Tibial artery (tissue), 4 donors: ENCODE results near the gene FCAMR.

ENCODE experiments used
- DNase-seq, 2 donors: peaks; one replicate each; pipeline ENCODE4 v3.0.0-alpha.2; 2019
- H3K27ac ChIP-seq, 2 donors: fragments of 200-600 bp; sonication (generic) in 1 of 2; 1 replicate in 1 of 2; 2 replicates in 1 of 2; pipeline ENCODE4 v1.5.1; 2018 to 2019; ENCODE audit warnings: mild to moderate bottlenecking in 1 of 2
- H3K27me3 ChIP-seq, 2 donors: fragments of 200-600 bp; sonication (generic) in 1 of 2; one replicate each; pipeline versions ENCODE4 v1.5.1 to v1.6.0; 2016 to 2019
- H3K36me3 ChIP-seq, 3 donors: fragments of 200-600 bp; sonication (generic) in 2 of 3; one replicate each; pipeline ENCODE4 v1.5.1; 2016 to 2019; ENCODE audit warnings: mild to moderate bottlenecking in 2 of 3
- H3K4me1 ChIP-seq, 4 donors: fragments of 200-600 bp; sonication (generic) in 2 of 4; 1 replicate in 3 of 4; 2 replicates in 1 of 4; pipeline ENCODE4 v1.5.1; 2016 to 2019
- H3K4me3 ChIP-seq, 2 donors: fragments of 200-600 bp; sonication (generic) in 1 of 2; 1 replicate in 1 of 2; 2 replicates in 1 of 2; pipeline ENCODE4 v1.5.1; 2018 to 2019; ENCODE audit warnings: mild to moderate bottlenecking in 2 of 2
- H3K9me3 ChIP-seq, 3 donors: fragments of 200-600 bp; sonication (generic) in 1 of 3; one replicate each; pipeline ENCODE4 v1.5.1; 2016 to 2019
- intact Hi-C: fragments of 100-400 bp; cut with DNase I; formaldehyde crosslinking; loops from one replicate; pipeline ENCODE4 v1.15.0; 2023; ENCODE audit warnings: low total_unique reads
- TF ChIP-seq, protein P1 (sequence below), 2 experiments: fragments of 200-600 bp in 1 of 2; fragments of 450-650 bp in 1 of 2; IDR thresholded peaks; one replicate each; pipeline ENCODE4 v1.5.1; 2017 to 2019; ENCODE audit warnings: antibody characterized with exemption in 2 of 2, mild to moderate bottlenecking in 1 of 2, moderate library complexity in 1 of 2

Gene FCAMR

DNA sequence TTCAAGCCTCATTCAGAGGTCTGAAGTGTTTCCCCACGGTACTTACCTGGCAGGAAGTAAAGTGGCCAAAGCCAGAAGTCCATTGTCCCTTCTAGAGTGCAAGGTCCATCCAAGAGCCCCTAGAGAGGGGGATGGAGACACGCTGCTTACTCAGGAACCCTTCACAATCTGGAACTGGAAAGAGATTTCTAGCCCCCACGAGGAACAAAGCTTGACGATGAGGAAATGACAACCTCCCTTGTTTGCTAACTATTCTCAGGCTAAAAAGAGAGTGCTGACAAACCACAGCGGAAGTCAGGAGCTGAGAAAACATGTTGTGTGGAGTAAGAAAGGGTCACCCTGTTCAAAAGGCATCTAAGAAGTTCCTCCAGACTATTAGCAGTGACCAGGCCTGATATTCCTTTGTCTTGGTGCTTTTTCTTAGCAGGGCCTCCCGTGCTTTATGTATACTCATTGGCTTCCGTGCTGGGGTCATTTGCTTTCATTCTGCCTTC lies 48.4 kb downstream of the FCAMR start, which contains the start of gene FCMR:
Gene FCMR, minus strand, starts transcription at position 170 of the 494 bp plus-strand sequence. Its CDS starts 87 bp downstream, at position 83.
- no peak within 1 kb of the TSS for H3K27ac ChIP-seq
- intact Hi-C loops: no loop called here
- H3K9me3 ChIP-seq: no peaks in the 10 kb centered on the region
- H3K4me1 ChIP-seq: no peaks in the 10 kb centered on the region
- no peaks in the 10 kb centered on the region for H3K36me3 ChIP-seq
- no peak within 1 kb of the TSS for H3K4me3 ChIP-seq
- DNase-seq: peak in 1 of 2 donors; percentile 36
- peaks cover 0 to 9% of the 10 kb centered on the region in 2 donors for H3K27me3 ChIP-seq
- TF ChIP-seq, protein P1, sequence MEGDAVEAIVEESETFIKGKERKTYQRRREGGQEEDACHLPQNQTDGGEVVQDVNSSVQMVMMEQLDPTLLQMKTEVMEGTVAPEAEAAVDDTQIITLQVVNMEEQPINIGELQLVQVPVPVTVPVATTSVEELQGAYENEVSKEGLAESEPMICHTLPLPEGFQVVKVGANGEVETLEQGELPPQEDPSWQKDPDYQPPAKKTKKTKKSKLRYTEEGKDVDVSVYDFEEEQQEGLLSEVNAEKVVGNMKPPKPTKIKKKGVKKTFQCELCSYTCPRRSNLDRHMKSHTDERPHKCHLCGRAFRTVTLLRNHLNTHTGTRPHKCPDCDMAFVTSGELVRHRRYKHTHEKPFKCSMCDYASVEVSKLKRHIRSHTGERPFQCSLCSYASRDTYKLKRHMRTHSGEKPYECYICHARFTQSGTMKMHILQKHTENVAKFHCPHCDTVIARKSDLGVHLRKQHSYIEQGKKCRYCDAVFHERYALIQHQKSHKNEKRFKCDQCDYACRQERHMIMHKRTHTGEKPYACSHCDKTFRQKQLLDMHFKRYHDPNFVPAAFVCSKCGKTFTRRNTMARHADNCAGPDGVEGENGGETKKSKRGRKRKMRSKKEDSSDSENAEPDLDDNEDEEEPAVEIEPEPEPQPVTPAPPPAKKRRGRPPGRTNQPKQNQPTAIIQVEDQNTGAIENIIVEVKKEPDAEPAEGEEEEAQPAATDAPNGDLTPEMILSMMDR (IDR thresholded peaks at IDR 0.05): no peak

DNA sequence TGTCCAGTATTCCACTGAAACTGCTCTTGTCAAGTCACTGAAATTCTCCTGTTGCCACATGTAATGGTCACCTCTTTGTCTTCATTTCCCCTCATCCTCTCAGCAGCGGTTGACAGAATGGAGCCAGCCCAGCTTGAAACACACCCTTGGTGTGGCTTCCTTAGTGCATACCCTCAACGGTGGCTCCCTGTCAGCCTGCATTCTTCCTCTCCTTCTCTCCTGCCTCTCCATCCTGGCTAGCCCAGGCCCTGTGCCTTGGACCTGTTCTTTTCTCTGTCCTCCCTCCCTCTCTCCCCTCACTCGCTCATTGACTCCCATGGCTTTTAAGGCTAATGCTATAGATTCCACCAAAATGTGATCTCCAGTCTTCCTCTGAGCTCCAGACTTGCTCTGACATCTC lies 52.2 kb downstream of the FCAMR start:
- H3K4me1 ChIP-seq: no peaks in the 10 kb centered on the region
- no peak overlapping the region for H3K27ac ChIP-seq
- H3K4me3 ChIP-seq: no peak overlapping the region
- H3K9me3 ChIP-seq: no peaks in the 10 kb centered on the region
- intact Hi-C loops: loop anchor here (10.0 kb wide), 2 partner anchors 183 to 253 kb away; no protein-coding TSS in a partner anchor
- peaks cover 0 to 24% of the 10 kb centered on the region in 2 donors for H3K27me3 ChIP-seq
- no peaks in the 10 kb centered on the region for H3K36me3 ChIP-seq
- no peak for DNase-seq
- TF ChIP-seq, protein P1 (IDR thresholded peaks at IDR 0.05): no peak

DNA sequence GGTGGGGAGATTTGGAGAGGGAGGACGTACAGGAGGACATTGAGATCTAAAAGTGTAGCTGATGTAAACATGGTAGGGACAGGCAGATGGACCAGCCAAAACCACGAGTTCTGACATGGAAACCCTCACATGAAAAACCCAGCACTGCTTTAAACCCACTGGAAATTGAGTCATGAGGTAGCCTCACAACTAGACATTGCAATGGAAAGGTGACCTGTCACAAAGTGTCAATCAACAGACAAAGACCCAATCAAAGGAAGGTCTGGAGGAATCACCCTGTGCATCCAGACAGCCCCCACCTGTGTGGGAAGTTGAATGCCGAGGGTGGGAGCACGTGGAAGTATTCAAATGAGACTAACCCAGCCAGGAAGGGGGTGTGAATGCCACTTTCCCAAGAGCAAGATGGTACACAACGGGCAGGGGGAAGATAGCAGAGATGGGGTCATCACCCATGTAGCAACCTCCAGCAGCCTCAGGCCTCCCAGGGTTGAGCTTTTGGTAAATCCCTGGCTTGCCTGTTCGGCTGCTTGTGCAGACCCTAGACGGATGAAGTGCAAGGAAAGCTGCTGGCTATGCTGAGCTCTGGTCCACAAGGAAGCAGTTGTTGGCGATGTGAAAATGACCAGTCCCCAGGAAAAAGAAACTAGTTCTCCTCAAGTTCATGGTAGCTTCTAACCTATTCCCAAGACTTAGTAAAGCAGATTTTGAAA lies 54.1 kb downstream of the FCAMR start:
- peaks cover 0 to 22% of the 10 kb centered on the region in 2 donors for H3K27me3 ChIP-seq
- DNase-seq: no peak
- no peak overlapping the region for H3K27ac ChIP-seq
- H3K9me3 ChIP-seq: no peaks in the 10 kb centered on the region
- TF ChIP-seq, protein P1 (IDR thresholded peaks at IDR 0.05): no peak
- H3K4me1 ChIP-seq: no peaks in the 10 kb centered on the region
- H3K4me3 ChIP-seq: no peak overlapping the region
- no peaks in the 10 kb centered on the region for H3K36me3 ChIP-seq
- intact Hi-C loops: loop anchor here (10.0 kb wide), 2 partner anchors 181 to 251 kb away; no protein-coding TSS in a partner anchor

DNA sequence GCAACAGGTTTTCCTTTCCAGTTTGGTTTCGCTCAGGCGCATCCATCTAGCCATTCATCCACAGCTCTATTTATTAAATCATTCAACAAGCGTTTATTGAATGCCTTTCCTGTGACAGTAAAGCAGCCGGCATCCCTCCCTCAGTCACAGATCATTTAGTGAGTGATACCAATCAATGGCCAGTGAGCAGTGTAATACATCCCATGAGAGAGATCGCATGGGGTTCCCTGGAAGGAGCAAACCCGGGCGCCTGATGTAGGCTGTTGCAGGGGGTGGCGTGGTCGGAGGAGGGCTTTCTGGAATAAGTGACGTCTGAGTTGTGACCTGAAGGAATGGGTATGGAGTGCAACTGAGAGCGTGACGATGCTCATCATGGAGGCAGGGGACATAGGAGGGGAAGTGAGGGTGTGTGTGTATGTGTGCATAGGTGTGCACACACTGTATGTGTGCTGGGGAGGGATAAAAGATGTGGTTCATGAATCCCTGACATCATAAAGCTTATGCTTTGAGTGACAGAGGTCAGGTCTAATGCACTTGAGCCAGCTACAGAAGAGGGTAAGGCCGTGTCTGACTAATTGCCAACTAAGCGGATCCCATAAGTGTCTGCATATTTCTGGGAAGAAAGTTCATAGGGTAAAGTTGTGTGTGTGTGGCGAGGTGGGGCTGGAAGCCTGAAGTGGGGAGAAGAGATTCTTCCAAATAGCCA lies 55.1 kb downstream of the FCAMR start:
- H3K36me3 ChIP-seq: no peaks in the 10 kb centered on the region
- intact Hi-C loops: loop anchor here (10.0 kb wide), 2 partner anchors 180 to 250 kb away; no protein-coding TSS in a partner anchor
- H3K9me3 ChIP-seq: no peaks in the 10 kb centered on the region
- no peaks in the 10 kb centered on the region for H3K4me1 ChIP-seq
- DNase-seq: no peak
- H3K4me3 ChIP-seq: no peak overlapping the region
- H3K27ac ChIP-seq: no peak overlapping the region
- TF ChIP-seq, protein P1 (IDR thresholded peaks at IDR 0.05): no peak
- H3K27me3 ChIP-seq: peaks cover 0 to 24% of the 10 kb centered on the region in 2 donors

DNA sequence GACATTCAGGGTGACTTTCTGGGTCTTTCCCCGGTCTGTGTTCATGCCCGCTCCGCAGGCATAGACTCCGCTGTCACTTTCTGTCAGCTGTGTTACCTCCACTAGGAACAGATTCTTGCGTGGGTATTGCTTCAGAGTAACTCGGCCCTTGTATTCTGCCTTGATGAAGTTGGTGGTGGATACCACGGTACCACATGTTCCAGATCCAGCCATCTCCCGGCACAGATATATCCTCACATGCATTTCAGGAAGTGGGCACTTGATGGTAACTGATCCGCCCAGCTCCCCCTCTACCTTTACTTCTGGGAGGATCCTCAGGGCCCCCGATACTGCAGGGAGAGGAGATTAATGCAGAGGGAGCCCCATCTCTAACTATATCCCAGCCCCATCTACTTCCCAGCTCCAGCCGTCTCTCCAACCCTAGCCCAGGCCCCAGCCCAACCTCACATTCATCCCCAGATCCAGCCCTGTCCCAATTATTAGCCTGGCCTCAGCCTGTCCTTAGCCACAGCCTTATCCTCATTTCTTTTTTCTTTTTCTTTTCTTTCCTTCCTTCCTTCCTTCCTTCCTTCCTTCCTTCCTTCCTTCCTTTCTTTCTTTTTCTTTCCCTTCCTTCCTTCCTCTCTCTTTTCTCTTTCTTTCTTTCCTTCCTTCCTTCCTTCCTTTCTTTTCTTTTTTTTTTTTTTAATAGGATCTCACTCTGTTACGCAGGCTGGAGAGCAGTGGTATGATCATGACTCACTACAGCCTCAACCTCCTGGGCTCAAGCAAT lies 56.3 kb downstream of the FCAMR start:
- Histone ChIP-seq H3K27me3 (peaks cover 0 to 36% of the 10 kb centered on the region in 2 donors), H3K27ac (no peak overlapping the region), H3K4me3 (no peak overlapping the region), H3K9me3 (no peaks in the 10 kb centered on the region), H3K4me1 (peaks cover 0 to 12% (median 12%) of the 10 kb centered on the region in 4 donors), H3K36me3 (no peaks in the 10 kb centered on the region)
- DNase-seq: peak in 1 of 2 donors; percentile 32
- intact Hi-C loops: loop anchor here (5.0 to 10.0 kb wide), 4 partner anchors 179 to 422 kb away; no protein-coding TSS in a partner anchor
- TF ChIP-seq, protein P1 (IDR thresholded peaks at IDR 0.05): no peak
